Myocyte (in vitro differentiated cells): ENCODE results near the gene GTF2F1. TPM values are rescaled to one million over a fixed set of nuclear protein-coding genes. Genes with fewer than 3 reads are reported as not detected.
"Not testable (repeated sequence)": the region's sequence is repeated elsewhere in the genome, so short reads cannot be mapped to it uniquely, and the experiment has no call there.

ENCODE experiments used
- DNase-seq: peaks from one replicate; pipeline ENCODE4 v3.0.0-alpha.2; 2012; ENCODE audit warnings: low read depth
- total RNA-seq: library from RNA; depleted of rRNA; stranded (reverse); fragments of >200 nt; gene quantifications from 2 replicates; pipeline ENCODE4 v1.2.3, GENCODE V29; 2014

The GTF2F1 gene
- total RNA-seq, 1 donor from 2014 or later: 52.8 TPM

DNA sequence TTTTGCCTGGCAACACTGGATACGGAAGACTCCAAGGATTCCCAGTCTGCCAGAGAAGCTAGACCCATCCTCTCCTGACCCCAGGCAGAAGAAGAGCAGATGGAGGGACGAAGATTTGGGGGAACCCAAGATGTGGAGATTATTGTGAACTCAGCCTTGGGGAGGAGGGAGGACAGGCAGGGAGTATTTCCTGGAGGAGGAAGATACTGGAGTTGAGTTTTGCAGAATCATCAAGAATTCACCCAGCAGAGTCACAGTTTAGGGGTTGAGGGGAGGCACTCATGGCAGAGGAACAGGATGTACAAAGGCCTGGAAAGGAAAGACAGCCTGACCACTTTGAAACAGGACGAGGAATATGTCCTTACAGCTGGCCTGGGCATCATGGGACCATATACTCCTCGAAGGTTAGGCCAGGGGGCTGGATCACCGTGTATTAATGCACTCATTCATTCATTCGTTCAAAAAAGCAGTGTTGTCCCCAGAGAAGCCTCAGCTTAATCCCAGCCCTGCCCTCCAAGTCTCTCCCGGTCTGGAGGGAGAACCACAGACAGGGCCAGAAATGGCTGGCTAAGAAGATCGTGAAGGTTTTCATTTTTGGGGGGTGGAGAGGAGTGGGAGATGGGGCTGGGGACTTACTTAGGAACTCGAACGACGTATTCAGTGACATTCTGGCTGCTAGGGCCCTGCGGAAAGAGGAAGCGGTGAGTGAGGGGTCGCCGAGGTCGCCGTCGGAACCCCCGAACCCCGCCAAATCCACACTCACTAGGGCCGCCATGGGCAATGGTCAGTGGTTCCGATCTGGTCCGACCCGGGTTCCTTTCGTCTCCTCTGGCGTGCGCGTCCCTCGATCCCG is 517 bp downstream of the GTF2F1 start:
- DNase-seq: no peak

DNA sequence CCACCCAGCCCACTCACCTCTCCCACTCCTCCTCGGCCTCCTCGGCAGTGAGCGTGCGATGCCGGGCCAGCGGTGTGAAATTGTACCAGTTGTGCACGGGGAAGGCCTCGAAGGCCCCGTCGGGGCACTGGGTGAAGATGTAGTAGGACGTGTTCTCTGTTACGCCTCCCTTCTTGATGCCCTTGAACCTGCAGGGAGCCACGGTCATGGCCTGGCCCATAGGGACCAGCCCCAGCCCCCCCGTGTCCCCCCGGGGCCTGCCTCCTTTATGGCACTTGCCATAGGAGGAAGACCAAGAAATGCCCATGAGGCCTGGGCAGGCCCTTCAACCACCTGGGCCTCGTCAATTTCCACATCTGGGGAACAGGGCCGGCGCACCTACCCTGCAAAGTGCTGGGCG is 5.6 kb downstream of the GTF2F1 start:
- no peak for DNase-seq

DNA sequence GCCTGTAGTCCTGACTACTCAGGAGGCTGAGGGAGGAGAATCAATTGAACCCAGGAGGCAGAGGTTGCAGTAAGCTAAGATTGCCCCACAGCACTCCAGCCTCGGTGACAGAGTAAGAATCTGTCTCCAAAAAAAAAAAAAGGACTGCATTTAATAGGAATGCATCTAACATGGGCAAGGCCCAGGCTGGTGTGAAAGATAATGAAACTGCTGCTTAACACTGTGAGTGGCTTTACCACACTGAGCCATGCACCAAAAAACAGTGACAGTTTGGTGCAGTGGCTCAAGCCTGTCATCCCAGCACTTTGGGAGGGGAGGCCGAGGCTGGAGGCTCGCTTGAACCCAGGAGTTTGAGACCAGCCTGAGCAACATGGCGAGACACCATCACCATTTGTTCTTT is 8.6 kb downstream of the GTF2F1 start:
- no peak for DNase-seq

DNA sequence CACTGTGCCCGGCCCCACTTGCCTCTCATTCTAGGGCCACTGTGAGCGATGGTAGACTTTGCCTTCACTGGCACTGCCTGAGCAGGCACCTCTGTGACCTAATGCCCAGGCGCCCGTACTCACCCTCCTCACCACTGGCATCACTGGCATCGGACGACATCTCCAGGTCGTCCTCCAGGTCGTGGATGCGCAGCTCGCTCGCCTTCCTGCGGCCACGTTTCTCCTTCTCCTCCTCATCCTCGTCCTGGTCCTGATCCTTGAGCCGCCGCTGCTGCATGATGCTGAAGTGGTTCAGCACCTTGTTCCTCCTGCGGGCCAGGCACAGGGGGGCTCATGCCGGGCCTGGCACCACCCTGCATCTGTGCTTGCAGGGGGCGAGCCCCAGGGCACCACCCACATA is 9.8 kb downstream of the GTF2F1 start:
- no peak for DNase-seq

DNA sequence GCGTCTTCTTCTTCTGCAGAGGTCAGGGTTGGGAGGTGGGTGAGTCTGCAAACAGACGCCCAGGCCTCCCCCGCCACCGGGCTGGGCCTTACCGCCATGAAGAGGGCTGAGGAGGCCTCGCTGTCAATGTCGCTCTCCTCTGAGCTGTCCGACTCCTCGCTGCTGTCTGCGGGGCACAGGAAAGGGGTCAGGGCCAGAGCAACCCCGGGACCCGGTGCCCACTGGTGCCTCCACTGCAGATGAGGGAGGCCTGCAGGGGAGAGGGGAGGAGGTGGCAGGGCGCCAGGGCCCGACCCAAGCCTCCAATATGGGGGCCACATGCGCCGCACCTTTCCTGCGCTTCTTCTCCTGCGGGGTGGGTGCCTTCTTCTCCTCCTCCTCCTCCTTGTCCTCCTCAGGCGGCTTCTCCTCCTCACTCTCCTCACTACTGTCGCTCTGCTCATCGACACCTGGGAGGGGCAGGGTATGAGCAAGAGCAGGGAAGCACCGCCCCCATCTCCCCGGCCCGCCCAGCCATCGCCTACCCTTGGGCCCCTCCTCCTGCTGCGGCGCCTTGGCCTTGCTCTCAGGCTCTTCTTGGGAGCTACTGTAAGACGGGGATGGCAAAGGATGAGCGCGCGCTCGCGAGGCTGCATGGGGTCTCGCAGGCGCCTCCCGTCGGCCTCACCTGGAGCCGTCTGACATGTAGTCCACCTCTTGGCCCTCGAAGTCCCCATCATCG is 11.8 kb downstream of the GTF2F1 start:
- no peak for DNase-seq

DNA sequence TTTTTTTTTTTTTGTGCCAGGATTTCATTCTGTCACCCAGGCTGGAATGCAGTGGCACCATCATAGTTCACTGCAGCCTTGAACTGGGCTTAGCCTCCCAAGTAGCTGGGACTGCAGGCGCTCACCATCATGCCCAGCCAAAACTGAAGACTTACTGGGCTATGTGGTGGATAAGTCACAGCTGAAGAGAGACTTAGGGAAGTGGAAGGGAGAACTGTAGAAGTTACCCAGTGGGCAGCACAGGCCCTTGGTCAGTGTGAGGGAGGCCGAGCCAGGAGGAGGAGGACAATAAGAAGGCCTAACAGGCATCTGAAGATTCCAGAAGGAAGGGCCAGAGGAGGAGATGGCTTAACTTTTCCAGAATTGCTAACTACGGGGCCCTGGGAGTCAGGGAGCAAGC is 13.2 kb downstream of the GTF2F1 start:
- no peak for DNase-seq

DNA sequence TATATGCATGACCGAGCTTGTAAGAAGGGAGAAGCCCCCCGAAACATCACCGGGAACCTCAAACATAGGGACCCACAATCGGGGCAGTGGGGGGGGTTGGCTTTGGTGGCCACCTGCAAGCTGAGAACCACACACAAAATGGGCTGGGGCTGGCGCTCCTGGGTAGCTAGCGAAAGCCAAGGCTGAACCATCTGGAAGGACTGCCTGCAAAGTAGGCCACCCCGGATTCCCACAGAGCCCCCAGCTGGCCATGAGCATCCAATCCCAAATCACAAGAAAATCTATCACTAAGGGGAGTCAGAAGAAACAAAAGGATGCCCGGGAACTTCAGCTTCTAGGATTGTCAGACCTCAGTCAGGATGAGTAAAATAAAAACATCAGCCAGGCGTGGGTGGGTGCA is 14.5 kb downstream of the GTF2F1 start:
- no peak for DNase-seq

DNA sequence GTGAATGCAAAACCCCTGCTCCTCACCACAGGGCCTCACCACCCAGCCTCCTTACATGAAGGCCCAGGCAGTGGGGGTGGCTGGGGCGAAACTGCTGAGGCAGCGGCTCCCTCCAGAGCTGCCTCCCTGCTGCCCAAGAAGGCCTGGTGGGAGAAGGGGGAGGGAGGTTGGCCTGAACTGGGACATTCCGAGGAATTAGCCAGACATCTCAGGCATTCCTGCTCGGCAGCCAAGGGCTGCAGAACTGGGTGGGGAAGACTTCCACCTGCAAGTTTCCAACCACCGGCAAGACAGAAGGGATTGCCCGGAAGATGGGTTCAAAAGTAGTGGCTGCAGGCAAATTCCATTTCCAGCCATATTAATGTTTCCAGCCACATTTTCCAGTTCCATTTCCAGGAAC is 14.9 kb downstream of the GTF2F1 start:
- DNase-seq: peak; percentile 49

DNA sequence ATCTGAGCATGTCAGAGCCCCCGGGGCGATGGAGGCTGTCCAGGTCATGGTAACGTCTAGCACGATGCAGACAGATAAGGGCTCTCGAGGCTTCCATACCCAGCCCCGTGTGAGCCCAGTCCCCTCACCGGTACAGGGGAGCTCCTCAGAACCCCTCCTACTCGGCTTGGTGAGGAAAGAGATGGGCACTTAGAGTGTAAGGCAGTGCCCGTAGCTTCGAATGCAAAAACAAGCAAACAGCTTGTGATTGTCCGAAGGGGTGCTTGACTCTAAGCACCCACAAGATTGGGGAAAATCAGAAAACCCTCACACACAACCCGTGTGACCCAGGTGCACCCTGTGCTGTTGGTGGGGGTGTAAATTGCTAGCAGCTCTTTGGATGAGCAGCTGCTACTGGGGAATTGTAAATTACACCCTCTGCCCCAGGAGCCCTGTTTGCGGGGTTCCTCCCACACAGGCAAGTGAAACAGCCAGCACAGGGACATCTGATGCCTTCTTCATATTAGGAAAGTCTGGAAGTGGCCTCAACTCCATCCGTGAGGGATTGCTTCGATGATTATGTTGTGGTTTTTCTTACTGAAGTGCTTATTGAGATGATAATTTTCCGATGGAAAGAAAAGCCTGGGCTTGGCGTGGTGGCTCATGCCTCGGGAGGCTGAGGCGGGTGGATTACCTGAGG is 16.3 kb downstream of the GTF2F1 start:
- DNase-seq: peak; percentile 49

DNA sequence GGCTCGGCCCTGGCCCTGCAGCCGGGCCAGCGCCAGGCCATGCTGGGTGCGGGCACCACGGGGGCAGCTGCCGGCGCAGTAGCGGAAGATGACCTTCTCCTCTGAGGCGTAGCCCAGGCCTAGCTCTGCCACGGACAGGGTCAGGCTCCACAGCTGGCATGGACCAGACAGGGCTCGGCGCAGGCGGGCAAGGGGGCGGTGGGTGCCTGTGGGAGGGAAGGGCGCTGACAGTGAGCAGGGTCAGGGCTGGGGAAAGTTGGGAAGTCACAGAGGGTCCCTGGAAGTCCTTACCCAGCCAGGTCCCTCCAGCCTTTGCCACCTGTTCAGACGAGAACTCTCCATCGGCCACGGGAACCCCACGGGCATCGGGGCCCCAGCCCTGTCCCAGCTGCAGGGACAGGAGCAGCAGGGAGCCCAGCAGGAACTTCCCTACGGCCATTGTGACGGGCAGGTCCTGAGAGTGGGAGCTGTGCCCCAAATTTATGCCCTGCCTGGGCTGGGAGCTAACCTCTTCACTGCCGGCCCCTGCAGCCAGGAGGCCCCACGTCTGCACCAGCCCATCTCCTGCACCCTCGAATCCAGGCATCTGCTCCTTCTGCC is 17.5 kb downstream of the GTF2F1 start, which contains the start of gene PSPN:
PSPN (minus strand) TSS at position 523 of the 600 bp plus-strand sequence; CDS start at position 439, 84 bp downstream.
- DNase-seq: no peak

DNA sequence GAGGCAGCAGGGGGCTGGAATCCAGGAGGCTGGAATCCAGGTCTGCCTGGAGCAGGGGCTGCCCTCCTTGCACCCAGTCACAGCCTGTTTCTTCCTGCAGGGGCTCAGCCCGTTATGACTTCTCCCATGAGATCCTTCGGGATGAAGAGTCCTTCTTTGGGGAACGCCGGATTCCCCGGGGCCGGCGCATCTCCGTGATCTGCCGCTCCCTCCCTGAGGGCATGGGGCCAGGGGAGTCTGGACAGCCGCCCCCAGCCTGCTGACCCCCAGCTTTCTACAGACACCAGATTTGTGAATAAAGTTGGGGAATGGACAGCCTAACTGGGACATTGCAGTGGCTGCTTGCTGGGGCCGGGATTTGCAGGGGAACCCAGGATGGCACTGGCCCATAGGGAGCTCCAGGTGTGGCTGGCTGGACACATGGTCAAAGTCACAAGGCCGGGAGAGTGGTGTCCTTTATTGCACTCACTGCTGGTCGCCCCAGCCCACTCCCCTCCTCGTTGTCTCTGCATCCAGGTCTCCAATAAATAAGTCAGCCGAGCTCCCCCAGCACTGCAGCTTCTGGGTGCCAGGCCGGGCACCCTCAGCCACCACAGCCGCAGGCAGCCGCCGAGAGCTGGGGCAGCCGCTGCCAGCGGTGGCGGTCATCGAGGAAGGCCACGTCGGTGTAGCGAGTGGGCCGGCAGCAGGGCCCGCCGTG is 18.1 kb downstream of the GTF2F1 start:
- DNase-seq: no peak

DNA sequence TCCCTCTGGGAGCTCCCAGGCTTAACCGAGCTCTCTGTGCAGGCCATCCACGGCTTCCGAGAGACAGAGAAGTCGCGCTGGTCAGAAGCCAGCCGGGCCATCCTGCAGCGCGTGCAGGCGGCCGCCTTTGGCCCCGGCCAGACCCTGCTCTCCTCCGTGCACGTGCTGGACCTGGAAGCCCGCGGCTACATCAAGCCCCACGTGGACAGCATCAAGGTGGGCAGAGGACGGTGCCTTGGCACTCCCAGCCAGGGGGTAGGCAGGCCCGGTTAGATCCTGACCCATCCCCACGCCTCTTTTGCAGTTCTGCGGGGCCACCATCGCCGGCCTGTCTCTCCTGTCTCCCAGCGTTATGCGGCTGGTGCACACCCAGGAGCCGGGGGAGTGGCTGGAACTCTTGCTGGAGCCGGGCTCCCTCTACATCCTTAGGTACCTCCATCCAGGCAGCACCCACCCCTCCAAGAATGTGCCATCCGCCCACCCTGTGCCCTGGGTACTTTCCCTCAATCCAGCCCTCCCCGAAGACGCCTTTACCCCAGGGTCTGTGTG is 18.7 kb downstream of the GTF2F1 start:
- no peak for DNase-seq

DNA sequence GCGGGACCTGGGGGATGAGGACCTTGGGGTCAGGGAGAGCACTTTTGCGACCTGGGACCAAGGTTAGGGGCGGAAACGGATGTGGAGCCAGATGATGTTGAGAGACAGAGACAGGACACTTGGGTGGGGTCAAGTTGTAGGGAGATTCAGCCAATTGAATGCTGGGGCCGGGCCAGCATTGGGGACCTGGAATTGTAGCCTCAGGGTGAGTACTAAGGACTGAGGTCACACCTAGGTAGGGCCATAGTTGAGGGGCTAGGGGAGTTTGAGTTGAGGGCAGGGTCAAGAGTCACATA is 19.2 kb downstream of the GTF2F1 start:
- DNase-seq: no peak

DNA sequence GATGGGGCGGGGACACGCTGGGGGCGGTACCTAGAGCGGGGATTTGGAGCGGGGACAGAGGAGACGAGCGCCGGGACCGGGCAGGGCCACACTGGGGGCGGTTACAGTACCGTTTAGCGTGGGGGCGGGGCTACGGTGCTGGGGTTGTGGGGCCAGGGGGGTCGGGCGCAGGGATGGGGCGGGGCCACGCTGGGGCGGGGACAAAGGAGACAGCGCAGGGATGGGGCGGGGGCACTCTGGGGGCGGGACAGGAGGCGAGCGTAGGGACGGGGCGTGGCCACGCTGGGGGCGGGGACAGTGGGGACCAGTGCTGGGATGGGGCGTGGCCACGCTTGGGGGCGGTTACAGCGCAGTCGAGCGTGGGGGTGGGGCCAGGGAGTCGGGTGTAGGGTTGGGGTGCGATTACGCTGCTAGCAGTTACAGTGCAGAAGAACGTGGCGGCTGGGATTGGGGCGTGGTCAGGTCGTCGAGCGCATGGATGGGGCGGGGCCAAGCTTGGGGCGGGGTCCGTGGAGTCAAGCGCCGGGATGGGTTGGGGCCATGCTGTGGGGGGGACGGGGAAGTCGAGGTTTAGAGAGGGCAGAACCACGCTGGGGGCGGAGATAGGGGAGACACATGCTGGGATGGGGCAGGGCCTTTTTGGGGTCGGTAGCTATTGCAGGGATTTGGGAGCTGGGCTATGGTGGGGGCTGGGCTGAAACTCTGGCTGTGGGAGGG is 19.7 kb downstream of the GTF2F1 start:
- peak; percentile 97 for DNase-seq

DNA sequence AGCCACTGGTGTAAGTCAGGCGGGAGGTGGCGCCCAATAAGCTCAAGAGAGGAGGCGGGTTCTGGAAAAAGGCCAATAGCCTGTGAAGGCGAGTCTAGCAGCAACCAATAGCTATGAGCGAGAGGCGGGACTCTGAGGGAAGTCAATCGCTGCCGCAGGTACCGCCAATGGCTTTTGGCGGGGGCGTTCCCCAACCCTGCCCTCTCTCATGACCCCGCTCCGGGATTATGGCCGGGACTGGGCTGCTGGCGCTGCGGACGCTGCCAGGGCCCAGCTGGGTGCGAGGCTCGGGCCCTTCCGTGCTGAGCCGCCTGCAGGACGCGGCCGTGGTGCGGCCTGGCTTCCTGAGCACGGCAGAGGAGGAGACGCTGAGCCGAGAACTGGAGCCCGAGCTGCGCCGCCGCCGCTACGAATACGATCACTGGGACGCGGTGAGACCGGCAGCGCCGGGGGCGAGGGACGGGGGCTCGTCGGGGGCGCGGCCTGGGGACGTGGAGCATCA is 20.3 kb downstream of the GTF2F1 start, which contains the start of gene ALKBH7:
ALKBH7 (plus strand) TSS at position 201 of the 502 bp plus-strand sequence; CDS start at position 228, 27 bp downstream.
- peak; percentile 100 for DNase-seq

DNA sequence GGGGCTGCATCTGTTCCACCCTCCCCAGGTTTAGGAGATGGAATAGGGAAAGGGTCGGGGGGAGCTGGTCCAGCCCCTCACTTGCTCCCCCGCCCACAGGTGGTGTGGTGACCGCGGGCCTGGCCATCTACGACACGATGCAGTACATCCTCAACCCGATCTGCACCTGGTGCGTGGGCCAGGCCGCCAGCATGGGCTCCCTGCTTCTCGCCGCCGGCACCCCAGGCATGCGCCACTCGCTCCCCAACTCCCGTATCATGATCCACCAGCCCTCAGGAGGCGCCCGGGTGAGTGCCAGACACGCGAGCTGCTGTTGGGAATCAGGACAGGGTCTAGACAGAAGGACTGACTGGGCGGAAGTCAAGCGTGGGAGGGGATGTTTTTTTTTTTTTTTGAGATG is 28.6 kb downstream of the GTF2F1 start:
- DNase-seq: no peak

DNA sequence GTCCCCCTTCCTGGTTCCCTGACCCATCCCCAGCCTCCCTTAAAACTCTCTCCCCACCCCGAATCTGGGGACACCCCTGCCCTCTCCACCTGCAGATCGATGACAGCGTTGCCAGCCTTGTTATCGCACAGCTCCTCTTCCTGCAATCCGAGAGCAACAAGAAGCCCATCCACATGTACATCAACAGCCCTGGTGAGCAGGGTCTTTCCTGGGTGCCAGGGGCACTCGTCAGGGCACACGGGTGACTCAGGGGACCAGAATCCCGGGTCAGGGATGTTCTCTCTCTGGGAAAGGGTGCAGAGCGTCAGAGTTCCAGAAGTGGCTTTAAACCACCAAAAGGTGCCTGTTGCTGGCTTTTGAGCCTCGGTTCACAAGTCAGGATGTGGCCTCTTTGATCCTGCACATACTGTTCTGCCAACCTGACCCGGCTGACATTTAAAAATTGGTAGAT is 30.6 kb downstream of the GTF2F1 start:
- DNase-seq: no peak

DNA sequence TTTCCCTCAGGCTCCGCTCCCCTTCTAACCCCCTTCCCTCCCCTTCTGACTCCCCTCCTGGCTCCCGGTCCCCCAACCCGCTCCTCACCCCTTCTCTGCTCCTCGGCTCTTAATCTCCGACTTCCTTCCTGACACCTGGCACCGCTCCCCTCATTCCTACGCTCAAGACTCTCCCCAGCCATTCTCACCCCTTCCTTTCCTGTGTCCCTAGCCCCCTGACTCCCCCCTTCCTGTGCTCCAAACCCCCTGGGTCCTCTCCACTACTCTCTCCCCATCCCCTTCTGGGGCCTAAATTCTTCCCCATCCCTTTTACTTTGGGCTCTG is 31.0 kb downstream of the GTF2F1 start:
- DNase-seq: no peak

DNA sequence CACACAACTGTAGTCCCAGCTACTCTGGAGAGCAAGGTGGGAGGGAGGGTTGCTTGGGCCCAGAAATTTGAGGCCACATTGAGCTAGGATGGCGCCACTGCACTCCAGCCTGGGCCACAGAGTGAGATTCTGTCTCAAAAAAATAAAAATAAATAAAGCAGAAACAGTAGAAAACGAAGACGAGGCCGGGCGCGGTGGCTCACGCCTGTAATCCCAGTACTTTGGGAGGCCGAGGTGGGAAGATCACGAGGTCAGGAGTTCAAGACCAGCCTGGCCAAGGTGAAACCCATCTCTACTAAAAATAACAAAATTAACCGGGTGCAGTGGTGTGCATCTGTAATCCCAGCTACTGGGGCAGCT is 32.1 kb downstream of the GTF2F1 start:
- not testable (repeated sequence) for DNase-seq

DNA sequence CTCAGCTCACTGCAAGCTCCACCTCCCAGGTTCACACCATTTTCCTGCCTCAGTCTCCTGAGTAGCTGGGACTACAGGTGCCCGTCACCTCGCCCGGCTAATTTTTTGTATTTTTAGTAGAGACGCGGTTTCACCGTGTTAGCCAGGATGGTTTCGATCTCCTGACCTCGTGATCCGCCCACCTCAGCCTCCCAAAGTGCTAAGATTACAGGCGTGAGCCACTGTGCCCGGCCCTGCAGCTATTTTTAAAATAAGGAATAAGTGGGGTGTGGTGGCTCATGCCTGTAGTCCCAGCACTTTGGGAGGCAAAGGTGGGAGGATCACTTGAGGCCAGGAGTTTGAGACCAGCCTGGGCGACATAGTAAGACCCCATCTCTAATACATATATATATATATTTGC is 32.5 kb downstream of the GTF2F1 start:
- DNase-seq: not testable (repeated sequence)
